Liver (tissue), 3 donors: ENCODE measurements around the gene IARS1.

Source experiments
- EGR1 ChIP-seq, 2 donors: IDR thresholded peaks; 2 replicates each; pipeline ENCODE4 v1.6.1; 2016 to 2018; ENCODE audit warnings: antibody characterized with exemption in 2 of 2, low read depth in 2 of 2
- GABPA ChIP-seq, 2 donors: IDR thresholded peaks in 1 of 2; conservative IDR thresholded peaks in 1 of 2; 2 replicates each; pipeline ENCODE4 v1.6.1; 2016; ENCODE audit warnings: antibody characterized with exemption in 2 of 2, mild to moderate bottlenecking in 1 of 2, moderate library complexity in 1 of 2
- HNF4G ChIP-seq: IDR thresholded peaks from 2 replicates; pipeline ENCODE4 v1.6.1; 2016; ENCODE audit warnings: antibody characterized with exemption
- JUND ChIP-seq, 2 donors: IDR thresholded peaks; 2 replicates each; pipeline ENCODE4 v1.6.1; 2016; ENCODE audit warnings: antibody characterized with exemption in 2 of 2
- NR2F2 ChIP-seq: IDR thresholded peaks from 2 replicates; pipeline ENCODE4 v1.6.1; 2016; ENCODE audit warnings: antibody characterized with exemption
- RAD21 ChIP-seq, 2 donors: IDR thresholded peaks; 2 replicates each; pipeline ENCODE4 v1.6.1; 2016; ENCODE audit warnings: antibody characterized with exemption in 2 of 2, mild to moderate bottlenecking in 2 of 2
- TAF1 ChIP-seq: conservative IDR thresholded peaks from 2 replicates; pipeline ENCODE4 v1.6.1; 2016; ENCODE audit warnings: antibody characterized with exemption, mild to moderate bottlenecking
- YY1 ChIP-seq: IDR thresholded peaks from 2 replicates; pipeline ENCODE4 v1.6.1; 2016; ENCODE audit warnings: antibody characterized with exemption, mild to moderate bottlenecking
- TF ChIP-seq, protein P1 (sequence below): fragments of 150-350 bp; IDR thresholded peaks from 2 replicates; pipeline ENCODE4 v1.5.1; 2017; ENCODE audit warnings: improper control_type of control experiment, low read depth, low read length; ENCODE audit not compliant: missing input control
- TF ChIP-seq, protein P2 (sequence below): IDR thresholded peaks from 2 replicates; pipeline ENCODE4 v1.6.1; 2016; ENCODE audit warnings: antibody characterized with exemption, mild to moderate bottlenecking
- TF ChIP-seq, protein P3 (sequence below): IDR thresholded peaks from 2 replicates; pipeline ENCODE4 v1.6.1; 2016; ENCODE audit warnings: antibody characterized with exemption
- TF ChIP-seq, protein P4 (sequence below): IDR thresholded peaks from 2 replicates; pipeline ENCODE4 v1.6.1; 2016; ENCODE audit warnings: antibody characterized with exemption
- donor health status: healthy.
- donor health status: healthy.

DNA sequence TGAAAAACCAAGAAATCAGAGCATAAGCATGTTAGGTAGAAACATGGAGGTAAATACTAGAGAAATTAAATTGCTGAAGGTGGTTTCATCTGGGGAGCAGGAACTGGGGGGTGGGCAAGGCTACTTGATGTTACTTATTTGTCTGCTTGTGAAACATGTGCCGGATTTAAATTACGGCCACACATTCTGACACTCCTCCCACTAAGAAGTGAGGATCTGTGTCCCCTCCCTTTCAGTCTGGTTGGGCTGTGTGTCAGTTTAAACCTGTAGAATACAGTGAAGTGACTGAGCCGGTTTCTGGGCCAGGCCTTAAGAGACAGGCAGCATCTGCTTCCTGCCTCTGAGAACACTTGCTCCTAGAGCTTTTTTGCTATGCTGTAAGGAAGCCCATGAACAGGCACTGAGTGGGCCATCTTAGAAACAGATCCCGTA is 2.3 kb upstream of the IARS1 start:
- TF ChIP-seq, protein P1, sequence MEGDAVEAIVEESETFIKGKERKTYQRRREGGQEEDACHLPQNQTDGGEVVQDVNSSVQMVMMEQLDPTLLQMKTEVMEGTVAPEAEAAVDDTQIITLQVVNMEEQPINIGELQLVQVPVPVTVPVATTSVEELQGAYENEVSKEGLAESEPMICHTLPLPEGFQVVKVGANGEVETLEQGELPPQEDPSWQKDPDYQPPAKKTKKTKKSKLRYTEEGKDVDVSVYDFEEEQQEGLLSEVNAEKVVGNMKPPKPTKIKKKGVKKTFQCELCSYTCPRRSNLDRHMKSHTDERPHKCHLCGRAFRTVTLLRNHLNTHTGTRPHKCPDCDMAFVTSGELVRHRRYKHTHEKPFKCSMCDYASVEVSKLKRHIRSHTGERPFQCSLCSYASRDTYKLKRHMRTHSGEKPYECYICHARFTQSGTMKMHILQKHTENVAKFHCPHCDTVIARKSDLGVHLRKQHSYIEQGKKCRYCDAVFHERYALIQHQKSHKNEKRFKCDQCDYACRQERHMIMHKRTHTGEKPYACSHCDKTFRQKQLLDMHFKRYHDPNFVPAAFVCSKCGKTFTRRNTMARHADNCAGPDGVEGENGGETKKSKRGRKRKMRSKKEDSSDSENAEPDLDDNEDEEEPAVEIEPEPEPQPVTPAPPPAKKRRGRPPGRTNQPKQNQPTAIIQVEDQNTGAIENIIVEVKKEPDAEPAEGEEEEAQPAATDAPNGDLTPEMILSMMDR, result no peak
- no peak for TF ChIP-seq GABPA (IDR thresholded peaks at IDR 0.05 in 1 of 2, conservative IDR thresholded peaks at IDR 0.05 in 1 of 2)
- TF ChIP-seq, protein P2, sequence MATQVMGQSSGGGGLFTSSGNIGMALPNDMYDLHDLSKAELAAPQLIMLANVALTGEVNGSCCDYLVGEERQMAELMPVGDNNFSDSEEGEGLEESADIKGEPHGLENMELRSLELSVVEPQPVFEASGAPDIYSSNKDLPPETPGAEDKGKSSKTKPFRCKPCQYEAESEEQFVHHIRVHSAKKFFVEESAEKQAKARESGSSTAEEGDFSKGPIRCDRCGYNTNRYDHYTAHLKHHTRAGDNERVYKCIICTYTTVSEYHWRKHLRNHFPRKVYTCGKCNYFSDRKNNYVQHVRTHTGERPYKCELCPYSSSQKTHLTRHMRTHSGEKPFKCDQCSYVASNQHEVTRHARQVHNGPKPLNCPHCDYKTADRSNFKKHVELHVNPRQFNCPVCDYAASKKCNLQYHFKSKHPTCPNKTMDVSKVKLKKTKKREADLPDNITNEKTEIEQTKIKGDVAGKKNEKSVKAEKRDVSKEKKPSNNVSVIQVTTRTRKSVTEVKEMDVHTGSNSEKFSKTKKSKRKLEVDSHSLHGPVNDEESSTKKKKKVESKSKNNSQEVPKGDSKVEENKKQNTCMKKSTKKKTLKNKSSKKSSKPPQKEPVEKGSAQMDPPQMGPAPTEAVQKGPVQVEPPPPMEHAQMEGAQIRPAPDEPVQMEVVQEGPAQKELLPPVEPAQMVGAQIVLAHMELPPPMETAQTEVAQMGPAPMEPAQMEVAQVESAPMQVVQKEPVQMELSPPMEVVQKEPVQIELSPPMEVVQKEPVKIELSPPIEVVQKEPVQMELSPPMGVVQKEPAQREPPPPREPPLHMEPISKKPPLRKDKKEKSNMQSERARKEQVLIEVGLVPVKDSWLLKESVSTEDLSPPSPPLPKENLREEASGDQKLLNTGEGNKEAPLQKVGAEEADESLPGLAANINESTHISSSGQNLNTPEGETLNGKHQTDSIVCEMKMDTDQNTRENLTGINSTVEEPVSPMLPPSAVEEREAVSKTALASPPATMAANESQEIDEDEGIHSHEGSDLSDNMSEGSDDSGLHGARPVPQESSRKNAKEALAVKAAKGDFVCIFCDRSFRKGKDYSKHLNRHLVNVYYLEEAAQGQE, result no peak
- no peak for TF ChIP-seq YY1
- TF ChIP-seq, protein P3, sequence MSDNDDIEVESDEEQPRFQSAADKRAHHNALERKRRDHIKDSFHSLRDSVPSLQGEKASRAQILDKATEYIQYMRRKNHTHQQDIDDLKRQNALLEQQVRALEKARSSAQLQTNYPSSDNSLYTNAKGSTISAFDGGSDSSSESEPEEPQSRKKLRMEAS, result no peak
- TF ChIP-seq, protein P4, sequence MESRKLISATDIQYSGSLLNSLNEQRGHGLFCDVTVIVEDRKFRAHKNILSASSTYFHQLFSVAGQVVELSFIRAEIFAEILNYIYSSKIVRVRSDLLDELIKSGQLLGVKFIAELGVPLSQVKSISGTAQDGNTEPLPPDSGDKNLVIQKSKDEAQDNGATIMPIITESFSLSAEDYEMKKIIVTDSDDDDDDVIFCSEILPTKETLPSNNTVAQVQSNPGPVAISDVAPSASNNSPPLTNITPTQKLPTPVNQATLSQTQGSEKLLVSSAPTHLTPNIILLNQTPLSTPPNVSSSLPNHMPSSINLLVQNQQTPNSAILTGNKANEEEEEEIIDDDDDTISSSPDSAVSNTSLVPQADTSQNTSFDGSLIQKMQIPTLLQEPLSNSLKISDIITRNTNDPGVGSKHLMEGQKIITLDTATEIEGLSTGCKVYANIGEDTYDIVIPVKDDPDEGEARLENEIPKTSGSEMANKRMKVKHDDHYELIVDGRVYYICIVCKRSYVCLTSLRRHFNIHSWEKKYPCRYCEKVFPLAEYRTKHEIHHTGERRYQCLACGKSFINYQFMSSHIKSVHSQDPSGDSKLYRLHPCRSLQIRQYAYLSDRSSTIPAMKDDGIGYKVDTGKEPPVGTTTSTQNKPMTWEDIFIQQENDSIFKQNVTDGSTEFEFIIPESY, result no peak
- TF ChIP-seq RAD21 (IDR thresholded peaks at IDR 0.05), result no peak
- no peak for TF ChIP-seq EGR1 (IDR thresholded peaks at IDR 0.05; ENCODE audit: low read depth in 2 of 2)
- no peak for TF ChIP-seq NR2F2
- no peak for TF ChIP-seq JUND (IDR thresholded peaks at IDR 0.05)
- TF ChIP-seq TAF1, result no peak
- TF ChIP-seq HNF4G, result no peak
